Measurements from ENCODE around the gene KRT75. TPM values are rescaled to one million over a fixed set of nuclear protein-coding genes. Genes with fewer than 3 reads are reported as not detected.

Gene KRT75
- total and polyA plus RNA-seq, 2 of the 4 experiments (the other 2 are of a cell fraction) = not detected

- Histone ChIP-seq H2AFZ (replicated peaks; ENCODE audit: low read length, poor library complexity) (no peak overlapping the region), H2BK15ac (ENCODE audit: low read depth, low read length) (no peak overlapping the region), H3K27me3 (ENCODE audit: control insufficient read depth, insufficient read depth, low read length) (peaks cover 62% of the 10 kb centered on the region), H3K27ac (ENCODE audit: insufficient read depth, low read length) (no peak overlapping the region), H3K9me3 (ENCODE audit: control insufficient read depth, insufficient read depth, low read length) (no peaks in the 10 kb centered on the region), H3K4me2 (ENCODE audit: low read depth, low read length) (no peak overlapping the region), H4K5ac (ENCODE audit: low read depth, low read length) (no peak overlapping the region), H2BK20ac (ENCODE audit: low read depth, low read length) (no peak overlapping the region), H2AK9ac (replicated peaks; ENCODE audit: low read depth, low read length, poor library complexity) (no peak overlapping the region), H3K18ac (ENCODE audit: low read depth, low read length) (no peak overlapping the region), H3K9ac (ENCODE audit: low read depth, low read length) (no peak overlapping the region), H3K56ac (ENCODE audit: extremely low read depth, insufficient read depth, low read length) (no peak overlapping the region), H2BK120ac (ENCODE audit: low read depth, low read length) (no peak overlapping the region), H3K14ac (replicated peaks; ENCODE audit: low read depth, low read length) (no peak overlapping the region), H3K36me3 (ENCODE audit: control insufficient read depth, insufficient read depth, low read length) (no peaks in the 10 kb centered on the region), H3K23ac (ENCODE audit: low read depth, low read length) (no peak overlapping the region), H2BK5ac (ENCODE audit: low read depth, low read length, poor library complexity, severe bottlenecking) (no peak overlapping the region), H4K20me1 (ENCODE audit: insufficient read depth, low read length) (no peaks in the 10 kb centered on the region), H2AK5ac (ENCODE audit: low read depth, low read length) (no peak overlapping the region), H3K9me1 (ENCODE audit: insufficient read depth, low read length) (no peaks in the 10 kb centered on the region), H3K4ac (ENCODE audit: low read depth, low read length) (no peak overlapping the region), H3K4me3 (ENCODE audit: insufficient read depth, low read depth, low read length) (no peak overlapping the region), H3K4me1 (ENCODE audit: control insufficient read depth, insufficient read depth, low read length) (no peaks in the 10 kb centered on the region), H4K91ac (ENCODE audit: insufficient read depth, low read depth, low read length) (no peak overlapping the region), H4K8ac (ENCODE audit: low read depth in 2 of 2, low read length in 2 of 2) (no peak overlapping the region), H3K79me1 (ENCODE audit: low read depth in 1 of 2, low read length in 2 of 2) (no peaks in the 10 kb centered on the region)
- no TSS peak for BruUV-seq (replicated peaks)
- WGBS, 2 experiments (ENCODE audit: extremely low coverage in 2 of 2, insufficient read length in 1 of 2) = 25% methylated on average over 2 of the region's 11 CpGs; no CpG with 5 or more reads in 1 of the 2 experiments
- ChIA-PET POLR2A (ENCODE audit: unreplicated experiment) (no interaction called here), CTCF (no interaction called here)
- in situ Hi-C loops (cut with MboI; ENCODE audit: low sequenced_read_pairs) (no loop called here), intact Hi-C loops (cut with micrococcal nuclease) (no loop called here), dilution Hi-C loops (cut with HindIII; ENCODE audit: low sequenced_read_pairs, unreplicated experiment) (no loop called here)
- no peak for TF ChIP-seq CTCF (conservative IDR thresholded peaks at IDR 0.05; ENCODE audit: low read depth, low read length)
- no peak for TF ChIP-seq CEBPB (IDR thresholded peaks at IDR 0.05; ENCODE audit: low read depth, low read length)
- TF ChIP-seq RFX5 (IDR thresholded peaks at IDR 0.05; ENCODE audit: low read depth, low read length) = no peak
- TF ChIP-seq POLR2A (IDR thresholded peaks at IDR 0.05; ENCODE audit: low read depth, low read length) = no peak
- no peak for TF ChIP-seq RAD21 (IDR thresholded peaks at IDR 0.05; ENCODE audit: low read length)
- no peak for TF ChIP-seq RCOR1 (IDR thresholded peaks at IDR 0.05; ENCODE audit: insufficient replicate concordance, low read length)
- TF ChIP-seq MAZ (IDR thresholded peaks at IDR 0.05; ENCODE audit: borderline replicate concordance, low read depth, low read length) = no peak
- TF ChIP-seq BHLHE40 (IDR thresholded peaks at IDR 0.05; ENCODE audit: low read depth, low read length) = no peak
- no peak for TF ChIP-seq SMC3 (IDR thresholded peaks at IDR 0.05; ENCODE audit: low read depth, low read length)
- TF ChIP-seq CHD1 (IDR thresholded peaks at IDR 0.05; ENCODE audit: low read depth, low read length) = no peak
- no peak for TF ChIP-seq ELK1 (IDR thresholded peaks at IDR 0.05; ENCODE audit: borderline replicate concordance, low read depth, low read length)
- TF ChIP-seq MAFK (IDR thresholded peaks at IDR 0.05; ENCODE audit: low read depth, low read length) = no peak
- TF ChIP-seq NFE2L2 (IDR thresholded peaks at IDR 0.05; ENCODE audit: low read depth, low read length) = no peak
- no peak for TF ChIP-seq USF2 (IDR thresholded peaks at IDR 0.05; ENCODE audit: low read depth, low read length)
- TF ChIP-seq MXI1 (IDR thresholded peaks at IDR 0.05; ENCODE audit: borderline replicate concordance, low read depth, low read length) = no peak
- no peak for TF ChIP-seq FOS (IDR thresholded peaks at IDR 0.05; ENCODE audit: low read depth, low read length)
- ATAC-seq (ENCODE audit: low read depth) (no peak), DNase-seq (no peak)
These were observed 10.3 kb downstream of the KRT75 start for GRCh38 chr12:52423661-52424500.

Measured in IMR-90 (cell line).